GM19193 (cell line): ENCODE data around the gene REPIN1.

ENCODE experiments used
- POLR2A ChIP-seq: IDR thresholded peaks from 4 replicates; pipeline ENCODE4 v1.6.1; 2011; ENCODE audit not compliant: insufficient read depth, insufficient read length; ENCODE audit errors: extremely low read depth

Gene REPIN1

DNA sequence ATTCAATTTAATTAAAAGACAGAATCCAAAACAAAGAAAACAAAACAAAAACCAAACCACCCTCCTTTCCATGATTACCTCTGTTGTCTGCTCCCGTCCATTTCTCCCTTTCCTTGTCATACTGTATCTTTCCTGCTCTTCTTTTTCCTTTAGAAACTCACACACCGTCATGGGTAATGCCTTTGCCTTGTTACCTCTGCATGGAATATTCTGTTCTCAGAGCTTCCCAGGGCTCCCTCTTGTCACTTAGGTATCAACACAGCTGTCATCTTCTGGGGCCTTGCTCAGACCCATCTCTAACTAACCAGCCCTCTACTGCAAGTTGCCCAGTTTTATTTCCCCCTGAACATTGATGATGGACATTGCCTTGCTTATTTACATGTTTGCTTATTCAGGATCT lies 51.6 kb downstream of the REPIN1 start:
- no peak for TF ChIP-seq POLR2A

- TF ChIP-seq POLR2A, result no peak
Measured at GRCh38 chr7:150420987-150421674, 52.5 kb downstream of the REPIN1 start.

DNA sequence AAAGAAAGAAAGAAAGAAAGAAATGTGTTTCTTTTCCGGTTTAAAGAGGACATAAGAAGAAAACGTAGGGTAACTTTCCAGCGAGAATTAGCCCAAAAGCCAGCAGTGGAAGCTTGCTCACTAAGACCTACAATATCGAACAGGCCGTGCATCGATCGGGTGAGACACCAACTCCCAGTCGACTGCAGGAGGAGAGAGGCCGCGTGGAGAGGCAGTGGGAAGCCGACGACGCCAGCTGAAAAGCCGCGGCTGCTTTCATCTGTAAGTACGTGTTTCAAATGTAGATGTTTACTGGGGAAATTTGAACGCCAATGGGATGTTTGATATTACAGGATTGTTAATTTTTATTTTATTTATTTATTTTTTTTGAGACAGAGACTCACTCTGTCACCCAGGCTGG lies 53.2 kb downstream of the REPIN1 start:
- no peak for TF ChIP-seq POLR2A
